ENCODE results near the gene EXPH5.

DNA sequence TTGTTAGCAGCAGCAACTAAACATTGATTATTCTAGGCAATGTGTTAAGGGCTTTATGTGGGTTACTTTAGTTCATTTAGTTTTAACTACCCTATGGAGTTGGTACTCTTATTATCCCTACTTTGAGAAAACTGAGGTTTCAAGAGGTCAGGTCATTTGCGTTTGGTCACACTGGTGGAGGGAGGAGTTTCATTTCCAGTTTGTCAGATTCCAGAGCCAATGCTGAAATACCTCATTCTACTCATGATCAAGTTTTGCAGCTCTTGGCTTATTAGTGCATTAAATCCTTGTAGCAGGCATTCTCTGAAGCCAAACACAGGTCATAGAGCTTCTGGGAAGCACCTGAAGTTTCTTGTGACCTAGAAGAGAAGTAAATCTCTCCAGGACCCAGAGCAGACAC is 71.2 kb downstream of the EXPH5 start:
- no peak for TF ChIP-seq ZNF670 (tag by site-specific recombination; IDR thresholded peaks at IDR 0.05; ENCODE audit: low read depth)
- TF ChIP-seq, protein P1, sequence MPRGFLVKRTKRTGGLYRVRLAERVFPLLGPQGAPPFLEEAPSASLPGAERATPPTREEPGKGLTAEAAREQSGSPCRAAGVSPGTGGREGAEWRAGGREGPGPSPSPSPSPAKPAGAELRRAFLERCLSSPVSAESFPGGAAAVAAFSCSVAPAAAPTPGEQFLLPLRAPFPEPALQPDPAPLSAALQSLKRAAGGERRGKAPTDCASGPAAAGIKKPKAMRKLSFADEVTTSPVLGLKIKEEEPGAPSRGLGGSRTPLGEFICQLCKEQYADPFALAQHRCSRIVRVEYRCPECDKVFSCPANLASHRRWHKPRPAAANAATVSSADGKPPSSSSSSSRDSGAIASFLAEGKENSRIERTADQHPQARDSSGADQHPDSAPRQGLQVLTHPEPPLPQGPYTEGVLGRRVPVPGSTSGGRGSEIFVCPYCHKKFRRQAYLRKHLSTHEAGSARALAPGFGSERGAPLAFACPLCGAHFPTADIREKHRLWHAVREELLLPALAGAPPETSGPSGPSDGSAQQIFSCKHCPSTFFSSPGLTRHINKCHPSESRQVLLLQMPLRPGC (tag by site-specific recombination; IDR thresholded peaks at IDR 0.05) = no peak
- TF ChIP-seq, protein P2, sequence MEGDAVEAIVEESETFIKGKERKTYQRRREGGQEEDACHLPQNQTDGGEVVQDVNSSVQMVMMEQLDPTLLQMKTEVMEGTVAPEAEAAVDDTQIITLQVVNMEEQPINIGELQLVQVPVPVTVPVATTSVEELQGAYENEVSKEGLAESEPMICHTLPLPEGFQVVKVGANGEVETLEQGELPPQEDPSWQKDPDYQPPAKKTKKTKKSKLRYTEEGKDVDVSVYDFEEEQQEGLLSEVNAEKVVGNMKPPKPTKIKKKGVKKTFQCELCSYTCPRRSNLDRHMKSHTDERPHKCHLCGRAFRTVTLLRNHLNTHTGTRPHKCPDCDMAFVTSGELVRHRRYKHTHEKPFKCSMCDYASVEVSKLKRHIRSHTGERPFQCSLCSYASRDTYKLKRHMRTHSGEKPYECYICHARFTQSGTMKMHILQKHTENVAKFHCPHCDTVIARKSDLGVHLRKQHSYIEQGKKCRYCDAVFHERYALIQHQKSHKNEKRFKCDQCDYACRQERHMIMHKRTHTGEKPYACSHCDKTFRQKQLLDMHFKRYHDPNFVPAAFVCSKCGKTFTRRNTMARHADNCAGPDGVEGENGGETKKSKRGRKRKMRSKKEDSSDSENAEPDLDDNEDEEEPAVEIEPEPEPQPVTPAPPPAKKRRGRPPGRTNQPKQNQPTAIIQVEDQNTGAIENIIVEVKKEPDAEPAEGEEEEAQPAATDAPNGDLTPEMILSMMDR (tag by site-specific recombination; IDR thresholded peaks at IDR 0.05) = no peak
- no peak for TF ChIP-seq ZNF776 (tag by site-specific recombination; IDR thresholded peaks at IDR 0.05; ENCODE audit: borderline replicate concordance)
- TF ChIP-seq ZNF629 (tag by site-specific recombination; IDR thresholded peaks at IDR 0.05) = no peak
- TF ChIP-seq ZNF404 (tag by site-specific recombination; IDR thresholded peaks at IDR 0.05) = no peak
- no peak for TF ChIP-seq ZBTB21 (tag by site-specific recombination; IDR thresholded peaks at IDR 0.05)
- no peak for TF ChIP-seq ZNF10 (tag by site-specific recombination; IDR thresholded peaks at IDR 0.05)
- no peak for TF ChIP-seq ZSCAN30 (tag by site-specific recombination; IDR thresholded peaks at IDR 0.05)
